Fibroblast of peridontal ligament (primary cell): Measurements from ENCODE around the gene PTPN23.

Experiments used
- DNase-seq: peaks from one replicate; pipeline ENCODE4 v3.0.0-alpha.2; 2010; ENCODE audit errors: extremely low read depth

The PTPN23 gene

GRCh38 chr3:47405820-47406761 is 25.3 kb downstream of the PTPN23 start:
- no peak for DNase-seq

DNA sequence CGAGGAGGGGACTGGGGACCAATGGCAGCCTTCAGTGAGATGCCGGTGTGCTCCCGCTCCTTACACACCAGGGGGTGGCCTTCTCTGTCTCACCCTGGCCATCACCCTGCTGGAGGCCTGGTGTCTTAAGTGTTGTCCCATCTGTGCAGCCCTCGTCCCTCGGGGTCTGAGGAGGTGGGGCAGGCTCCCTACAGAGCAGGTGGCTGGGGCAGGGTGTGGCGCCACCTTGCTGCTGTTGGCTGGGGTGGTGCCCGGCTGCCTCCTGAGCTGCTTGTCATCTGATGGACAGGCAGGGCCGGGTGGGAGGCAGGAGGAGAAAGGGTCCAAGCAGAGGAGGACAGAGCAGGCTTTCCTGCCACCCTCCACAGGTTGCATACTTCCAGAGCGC is 25.9 kb downstream of the PTPN23 start:
- DNase-seq, result no peak

DNA sequence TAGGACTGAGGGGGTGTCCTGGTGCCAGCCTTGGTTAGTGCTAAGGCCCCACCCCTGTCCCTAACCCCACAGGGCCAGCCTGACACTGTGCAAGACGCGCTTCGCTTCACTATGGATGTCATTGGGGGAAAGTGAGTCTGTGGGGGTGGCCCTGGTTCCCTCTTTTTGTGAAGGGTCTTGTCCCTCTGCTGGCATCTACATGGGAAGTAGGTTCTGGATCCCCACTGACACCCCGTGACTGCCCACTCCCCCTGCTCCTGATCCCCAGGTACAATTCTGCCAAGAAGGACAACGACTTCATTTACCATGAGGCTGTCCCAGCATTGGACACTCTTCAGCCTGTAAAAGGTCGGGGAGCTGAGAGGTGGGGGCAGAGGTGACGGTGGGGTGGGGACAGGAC is 26.4 kb downstream of the PTPN23 start:
- DNase-seq, result no peak

- no peak for DNase-seq
These were observed 27.3 kb downstream of the PTPN23 start for GRCh38 chr3:47407896-47408838.

DNA sequence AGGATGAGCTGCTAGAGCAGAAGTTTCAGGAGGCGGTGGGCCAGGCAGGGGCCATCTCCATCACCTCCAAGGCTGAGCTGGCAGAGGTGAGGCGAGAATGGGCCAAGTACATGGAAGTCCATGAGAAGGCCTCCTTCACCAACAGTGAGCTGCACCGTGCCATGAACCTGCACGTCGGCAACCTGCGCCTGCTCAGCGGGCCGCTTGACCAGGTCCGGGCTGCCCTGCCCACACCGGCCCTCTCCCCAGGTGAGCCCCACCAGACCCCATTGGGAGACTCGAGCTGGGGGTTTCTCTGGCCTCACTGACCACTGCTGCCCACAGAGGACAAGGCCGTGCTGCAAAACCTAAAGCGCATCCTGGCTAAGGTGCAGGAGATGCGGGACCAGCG is 28.0 kb downstream of the PTPN23 start:
- no peak for DNase-seq

- DNase-seq, result no peak
These were observed 28.5 kb downstream of the PTPN23 start for GRCh38 chr3:47409284-47409683.

DNA sequence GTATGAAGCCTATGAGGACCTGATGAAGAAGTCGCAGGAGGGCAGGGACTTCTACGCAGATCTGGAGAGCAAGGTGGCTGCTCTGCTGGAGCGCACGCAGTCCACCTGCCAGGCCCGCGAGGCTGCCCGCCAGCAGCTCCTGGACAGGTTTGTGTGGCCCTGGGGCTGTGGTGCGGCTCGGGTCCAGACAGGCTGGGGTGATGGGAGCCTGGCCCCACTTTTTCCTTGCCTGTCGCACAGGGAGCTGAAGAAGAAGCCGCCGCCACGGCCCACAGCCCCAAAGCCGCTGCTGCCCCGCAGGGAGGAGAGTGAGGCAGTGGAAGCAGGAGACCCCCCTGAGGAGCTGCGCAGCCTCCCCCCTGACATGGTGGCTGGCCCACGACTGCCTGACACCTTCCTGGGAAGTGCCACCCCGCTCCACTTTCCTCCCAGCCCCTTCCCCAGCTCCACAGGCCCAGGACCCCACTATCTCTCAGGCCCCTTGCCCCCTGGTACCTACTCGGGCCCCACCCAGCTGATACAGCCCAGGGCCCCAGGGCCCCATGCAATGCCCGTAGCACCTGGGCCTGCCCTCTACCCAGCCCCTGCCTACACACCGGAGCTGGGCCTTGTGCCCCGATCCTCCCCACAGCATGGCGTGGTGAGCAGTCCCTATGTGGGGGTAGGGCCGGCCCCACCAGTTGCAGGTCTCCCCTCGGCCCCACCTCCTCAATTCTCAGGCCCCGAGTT is 29.0 kb downstream of the PTPN23 start:
- DNase-seq, result no peak

GRCh38 chr3:47410417-47410720 is 29.5 kb downstream of the PTPN23 start:
- no peak for DNase-seq

- DNase-seq, result no peak
These were observed 30.2 kb downstream of the PTPN23 start for GRCh38 chr3:47410801-47411646.

DNA sequence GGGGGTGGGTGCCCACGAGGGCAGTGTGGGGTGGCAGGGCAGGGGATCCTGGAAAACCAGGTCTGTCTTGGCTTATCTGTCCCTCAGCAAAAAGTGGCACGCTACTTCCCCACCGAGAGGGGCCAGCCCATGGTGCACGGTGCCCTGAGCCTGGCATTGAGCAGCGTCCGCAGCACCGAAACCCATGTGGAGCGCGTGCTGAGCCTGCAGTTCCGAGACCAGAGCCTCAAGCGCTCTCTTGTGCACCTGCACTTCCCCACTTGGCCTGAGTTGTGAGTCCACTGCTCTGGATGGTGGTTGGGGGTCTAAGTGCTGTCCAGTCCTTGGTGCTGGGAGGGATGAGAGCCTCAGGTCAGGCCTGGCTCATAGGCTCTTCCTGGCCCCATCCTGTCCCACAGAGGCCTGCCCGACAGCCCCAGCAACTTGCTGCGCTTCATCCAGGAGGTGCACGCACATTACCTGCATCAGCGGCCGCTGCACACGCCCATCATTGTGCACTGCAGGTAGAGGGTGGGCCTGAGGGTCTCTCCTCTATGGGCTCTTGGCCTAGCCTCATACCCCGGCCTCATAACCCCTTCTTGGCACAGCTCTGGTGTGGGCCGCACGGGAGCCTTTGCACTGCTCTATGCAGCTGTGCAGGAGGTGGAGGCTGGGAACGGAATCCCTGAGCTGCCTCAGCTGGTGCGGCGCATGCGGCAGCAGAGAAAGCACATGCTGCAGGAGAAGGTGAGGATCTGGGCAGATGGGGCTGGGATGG is 31.1 kb downstream of the PTPN23 start:
- DNase-seq, result no peak

- no peak for DNase-seq
These were observed 31.6 kb downstream of the PTPN23 start for GRCh38 chr3:47412453-47412756.

DNA sequence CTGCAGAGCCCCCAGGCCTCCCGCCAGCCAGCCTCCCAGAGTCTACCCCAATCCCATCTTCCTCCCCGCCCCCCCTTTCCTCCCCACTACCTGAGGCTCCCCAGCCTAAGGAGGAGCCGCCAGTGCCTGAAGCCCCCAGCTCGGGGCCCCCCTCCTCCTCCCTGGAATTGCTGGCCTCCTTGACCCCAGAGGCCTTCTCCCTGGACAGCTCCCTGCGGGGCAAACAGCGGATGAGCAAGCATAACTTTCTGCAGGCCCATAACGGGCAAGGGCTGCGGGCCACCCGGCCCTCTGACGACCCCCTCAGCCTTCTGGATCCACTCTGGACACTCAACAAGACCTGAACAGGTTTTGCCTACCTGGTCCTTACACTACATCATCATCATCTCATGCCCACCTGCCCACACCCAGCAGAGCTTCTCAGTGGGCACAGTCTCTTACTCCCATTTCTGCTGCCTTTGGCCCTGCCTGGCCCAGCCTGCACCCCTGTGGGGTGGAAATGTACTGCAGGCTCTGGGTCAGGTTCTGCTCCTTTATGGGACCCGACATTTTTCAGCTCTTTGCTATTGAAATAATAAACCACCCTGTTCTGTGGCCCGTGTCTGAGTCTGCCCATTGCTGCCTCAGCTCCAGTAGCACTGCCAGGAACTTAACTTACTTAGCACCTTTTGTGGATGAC is 32.2 kb downstream of the PTPN23 start:
- DNase-seq, result no peak

DNA sequence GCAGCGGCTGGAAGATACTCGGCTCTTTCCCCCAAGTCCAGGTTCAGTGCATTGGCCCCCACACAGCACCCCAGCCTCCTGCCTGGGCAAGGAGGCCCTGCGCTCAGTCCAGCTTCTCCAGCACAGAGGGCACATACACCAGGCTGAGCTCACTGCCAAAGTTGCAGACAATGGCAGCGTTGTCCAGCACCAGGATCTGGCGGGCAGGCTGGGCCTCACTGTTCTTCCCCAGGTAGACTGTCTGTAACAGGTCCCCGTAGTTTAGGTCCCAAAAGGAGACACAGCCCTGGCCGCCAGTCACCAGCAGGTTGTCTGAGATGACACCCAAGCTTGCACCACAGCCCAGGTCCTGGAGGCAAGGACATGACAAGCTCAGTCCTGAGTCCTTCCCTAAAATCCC is 32.9 kb downstream of the PTPN23 start:
- no peak for DNase-seq

- DNase-seq, result no peak
These were observed 33.3 kb downstream of the PTPN23 start for GRCh38 chr3:47414161-47414564.

DNA sequence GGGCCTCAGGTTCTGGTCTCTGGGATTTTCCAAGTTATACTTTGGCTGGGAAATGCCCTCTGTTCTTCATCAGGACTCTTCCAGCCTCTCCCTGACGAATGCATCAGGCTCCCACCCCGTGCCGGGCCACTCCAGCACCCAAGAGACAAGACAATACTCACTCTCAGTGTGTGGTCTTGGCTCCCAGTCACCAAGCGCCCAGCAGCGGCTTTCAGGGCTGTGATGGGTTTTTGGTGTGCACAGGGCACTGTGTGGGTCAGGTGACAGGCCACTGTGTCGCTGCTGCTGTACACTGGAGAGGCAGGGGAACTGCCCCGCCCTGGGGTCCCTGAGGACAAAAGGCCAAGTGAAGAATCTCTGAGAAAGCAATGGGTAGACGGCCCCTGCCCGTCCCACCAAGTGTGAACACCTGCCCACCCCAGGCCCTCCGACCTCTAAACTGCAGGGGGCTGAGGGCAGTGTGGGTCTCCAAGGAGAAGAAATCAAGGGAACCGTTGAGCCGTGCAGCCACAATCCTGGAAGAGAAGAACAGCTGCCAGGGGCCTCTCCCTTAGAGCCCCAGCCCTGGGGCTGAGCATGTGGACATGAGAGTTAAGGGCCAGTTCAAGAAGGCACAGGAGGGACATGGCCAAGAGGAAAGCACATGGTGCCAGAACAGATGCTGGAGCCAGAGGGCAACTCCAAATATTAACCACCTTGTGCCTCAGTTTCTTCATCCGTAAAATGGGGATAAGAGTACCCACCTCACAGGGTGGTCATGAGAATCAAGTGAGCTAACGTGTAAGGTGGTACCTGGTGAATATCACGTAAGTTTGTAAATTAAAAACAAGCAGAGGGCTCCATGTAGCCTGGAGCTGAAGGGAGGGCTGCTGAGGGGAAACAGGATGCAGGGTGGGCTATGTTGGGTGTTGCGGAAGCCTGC is 34.1 kb downstream of the PTPN23 start:
- DNase-seq, result no peak

GRCh38 chr3:47416041-47416440 is 35.2 kb downstream of the PTPN23 start:
- no peak for DNase-seq

DNA sequence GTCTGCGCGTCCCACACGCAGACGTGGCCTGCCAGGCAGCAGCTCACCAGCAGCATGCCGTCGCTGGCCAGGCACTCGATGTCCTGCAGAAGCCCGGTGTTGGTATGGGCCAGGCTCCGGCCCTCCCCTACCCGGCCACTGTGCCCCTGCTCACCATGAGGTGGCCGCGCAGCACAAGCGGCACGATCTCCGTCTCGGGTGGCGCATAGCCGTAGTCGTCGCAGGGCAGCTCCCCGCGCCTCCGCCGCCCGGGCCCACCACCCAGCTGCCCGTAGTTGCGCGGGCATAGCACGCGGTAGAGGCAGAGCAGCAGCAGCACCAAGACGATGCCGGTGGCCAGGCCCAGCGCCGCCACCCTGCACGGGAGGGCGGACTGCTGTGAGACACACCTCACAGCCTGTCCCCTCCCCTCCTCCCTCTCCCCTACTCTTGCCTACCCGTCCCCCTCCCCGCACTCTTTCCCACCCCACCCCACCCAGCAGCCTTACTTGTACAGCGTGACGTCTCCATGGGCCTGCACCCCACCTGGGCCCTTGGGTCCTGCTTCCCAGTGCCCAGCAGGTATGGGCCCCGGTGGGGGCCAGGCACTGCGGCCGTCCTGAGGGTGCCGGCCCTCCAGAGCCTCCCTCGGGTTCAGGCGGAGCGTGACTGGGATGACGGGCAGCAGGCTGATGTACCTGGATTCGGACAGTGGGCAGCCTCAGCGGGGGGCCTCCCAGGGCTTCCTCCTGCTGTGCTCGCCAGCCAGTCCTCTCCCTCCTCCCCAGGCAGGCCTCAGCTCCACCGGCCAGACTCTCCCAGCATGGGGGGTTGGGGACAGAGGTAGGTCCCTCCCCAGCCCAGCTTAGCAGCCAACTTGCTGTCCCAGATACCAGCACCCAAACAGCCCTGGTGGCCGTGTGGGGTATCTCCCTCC is 37.6 kb downstream of the PTPN23 start:
- DNase-seq, result no peak
